Hepatocyte (in vitro differentiated cells): ENCODE results near the gene EOLA1. TPM values are rescaled to one million over a fixed set of nuclear protein-coding genes. Genes with fewer than 3 reads are reported as not detected.

ENCODE experiments used
- DNase-seq: peaks from one replicate; pipeline ENCODE4 v3.0.0-alpha.2; 2016; ENCODE audit warnings: low spot score
- H2AFZ ChIP-seq: fragments of 200-600 bp; sonication (generic); 2 replicates; pipeline ENCODE4 v1.6.0; 2016; ENCODE audit warnings: antibody characterized with exemption, mild to moderate bottlenecking
- H3K27ac ChIP-seq: fragments of 200-600 bp; sonication (generic); 2 replicates; pipeline ENCODE4 v1.5.1; 2016; ENCODE audit warnings: mild to moderate bottlenecking
- H3K27me3 ChIP-seq: fragments of 200-600 bp; sonication (generic); 2 replicates; pipeline ENCODE4 v1.6.1; 2016
- H3K36me3 ChIP-seq: fragments of 200-600 bp; sonication (generic); replicated peaks from 2 replicates; pipeline ENCODE4 v1.5.1; 2016; ENCODE audit warnings: low read depth; ENCODE audit not compliant: insufficient read depth
- H3K4me1 ChIP-seq: fragments of 200-600 bp; sonication (generic); 2 replicates; pipeline ENCODE4 v1.5.1; 2016; ENCODE audit warnings: mild to moderate bottlenecking, moderate library complexity; ENCODE audit not compliant: insufficient read depth
- H3K4me2 ChIP-seq: fragments of 200-600 bp; sonication (generic); 2 replicates; pipeline ENCODE4 v1.6.0; 2016
- H3K4me3 ChIP-seq: fragments of 200-600 bp; sonication (generic); 2 replicates; pipeline ENCODE4 v1.5.1; 2016; ENCODE audit warnings: mild to moderate bottlenecking
- H3K79me2 ChIP-seq: fragments of 200-600 bp; sonication (generic); 2 replicates; pipeline ENCODE4 v1.6.0; 2017; ENCODE audit warnings: mild to moderate bottlenecking
- H3K9me2 ChIP-seq: fragments of 200-600 bp; sonication (generic); replicated peaks from 2 replicates; pipeline ENCODE4 v1.6.0; 2017; ENCODE audit warnings: mild to moderate bottlenecking; ENCODE audit not compliant: insufficient read depth
- H3K9me3 ChIP-seq: fragments of 200-600 bp; sonication (generic); 2 replicates; pipeline ENCODE4 v1.5.1; 2016; ENCODE audit warnings: low read depth, mild to moderate bottlenecking
- H4K20me1 ChIP-seq: fragments of 200-600 bp; sonication (generic); 2 replicates; pipeline ENCODE4 v1.6.0; 2016; ENCODE audit warnings: mild to moderate bottlenecking; ENCODE audit not compliant: insufficient read depth, poor library complexity, severe bottlenecking
- EZH2 ChIP-seq: fragments of 200-600 bp; sonication (generic); IDR thresholded peaks from 2 replicates; pipeline ENCODE4 v1.6.1; 2016; ENCODE audit warnings: antibody characterized with exemption, mild to moderate bottlenecking, borderline replicate concordance
- EZH2phosphoT487 ChIP-seq: fragments of 200-600 bp; sonication (generic); IDR thresholded peaks from one replicate; pipeline ENCODE4 v1.6.1; 2018; ENCODE audit warnings: antibody characterized with exemption, mild to moderate bottlenecking, low read depth, moderate library complexity; ENCODE audit not compliant: unreplicated experiment, severe bottlenecking
- WGBS: methylation state at CpG from one replicate; pipeline ENCODE4 v1.1.6; 2016; ENCODE audit warnings: low lambda C conversion rate; ENCODE audit errors: missing lambda C conversion rate; 5-methylcytosine and 5-hydroxymethylcytosine counted together
- polyA plus RNA-seq: library from polyadenylated mRNA; unstranded; fragments of >200 nt; fragmentation: Nextera tagmentation; extraction: Ambion mirVana; gene quantifications from 2 replicates; pipeline ENCODE4 v1.2.1, GENCODE V29; 2016
- total RNA-seq: library from RNA; depleted of rRNA; stranded (reverse); fragments of >200 nt; gene quantifications from 2 replicates; pipeline ENCODE4 v1.2.3, GENCODE V29; 2014
- TF ChIP-seq, protein P1 (sequence below): fragments of 200-600 bp; sonication (generic); IDR thresholded peaks from 2 replicates; pipeline ENCODE4 v1.5.1; 2016; ENCODE audit warnings: antibody characterized with exemption, mild to moderate bottlenecking; ENCODE audit not compliant: poor library complexity

Gene EOLA1
- total and polyA plus RNA-seq, 2 experiments from 2014 or later, result 9.1 to 13.4 TPM

DNA sequence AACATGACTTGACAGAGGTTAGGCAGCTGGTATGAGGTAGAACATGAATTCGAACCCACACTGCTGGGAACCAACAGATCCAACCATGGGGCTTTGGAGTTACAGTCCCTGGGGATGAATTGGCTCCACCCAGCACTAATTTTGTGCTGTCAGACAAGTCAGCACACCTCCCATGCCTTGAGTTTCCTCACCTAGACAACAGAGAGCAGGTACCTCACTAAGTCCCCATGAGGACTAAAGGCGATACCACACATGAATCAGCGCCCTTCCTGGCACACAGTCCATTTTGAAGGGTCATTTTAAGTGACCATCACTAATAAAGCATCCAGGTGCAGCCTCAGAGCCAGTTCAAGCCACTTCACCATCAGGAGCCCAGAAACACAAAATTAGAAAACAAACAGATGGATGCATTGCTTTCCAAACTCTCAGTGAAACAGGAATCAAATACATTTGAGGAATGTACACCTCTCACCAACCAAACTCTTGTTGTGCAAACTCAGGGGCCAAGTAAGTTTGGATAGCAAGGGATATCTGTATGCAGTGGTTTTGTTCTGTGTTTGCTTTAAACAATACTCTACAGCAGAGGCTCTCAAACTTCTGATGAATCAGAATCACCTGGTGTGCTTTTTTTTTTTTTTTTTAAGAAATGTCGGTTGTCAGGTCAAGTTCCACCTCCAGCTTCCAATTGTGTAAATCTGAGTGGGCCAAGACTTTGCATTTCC is 45.8 kb upstream of the EOLA1 start:
- no peaks in the 10 kb centered on the region for H3K9me2 ChIP-seq
- H3K4me1 ChIP-seq, result no peaks in the 10 kb centered on the region
- no peak overlapping the region for H2AFZ ChIP-seq
- no peaks in the 10 kb centered on the region for H3K27me3 ChIP-seq
- H3K4me2 ChIP-seq, result no peak overlapping the region
- no peak for TF ChIP-seq EZH2phosphoT487
- TF ChIP-seq, protein P1, sequence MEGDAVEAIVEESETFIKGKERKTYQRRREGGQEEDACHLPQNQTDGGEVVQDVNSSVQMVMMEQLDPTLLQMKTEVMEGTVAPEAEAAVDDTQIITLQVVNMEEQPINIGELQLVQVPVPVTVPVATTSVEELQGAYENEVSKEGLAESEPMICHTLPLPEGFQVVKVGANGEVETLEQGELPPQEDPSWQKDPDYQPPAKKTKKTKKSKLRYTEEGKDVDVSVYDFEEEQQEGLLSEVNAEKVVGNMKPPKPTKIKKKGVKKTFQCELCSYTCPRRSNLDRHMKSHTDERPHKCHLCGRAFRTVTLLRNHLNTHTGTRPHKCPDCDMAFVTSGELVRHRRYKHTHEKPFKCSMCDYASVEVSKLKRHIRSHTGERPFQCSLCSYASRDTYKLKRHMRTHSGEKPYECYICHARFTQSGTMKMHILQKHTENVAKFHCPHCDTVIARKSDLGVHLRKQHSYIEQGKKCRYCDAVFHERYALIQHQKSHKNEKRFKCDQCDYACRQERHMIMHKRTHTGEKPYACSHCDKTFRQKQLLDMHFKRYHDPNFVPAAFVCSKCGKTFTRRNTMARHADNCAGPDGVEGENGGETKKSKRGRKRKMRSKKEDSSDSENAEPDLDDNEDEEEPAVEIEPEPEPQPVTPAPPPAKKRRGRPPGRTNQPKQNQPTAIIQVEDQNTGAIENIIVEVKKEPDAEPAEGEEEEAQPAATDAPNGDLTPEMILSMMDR, result no peak
- no peak for TF ChIP-seq EZH2
- no peak for DNase-seq
- no peak overlapping the region for H3K4me3 ChIP-seq
- H3K36me3 ChIP-seq, result no peaks in the 10 kb centered on the region
- no peaks in the 10 kb centered on the region for H3K79me2 ChIP-seq
- WGBS, result 68% methylated on average over 4 of the region's 4 CpGs
- H3K27ac ChIP-seq, result peak overlapping the region; percentile 67
- H3K9me3 ChIP-seq, result no peaks in the 10 kb centered on the region
- H4K20me1 ChIP-seq, result no peaks in the 10 kb centered on the region

DNA sequence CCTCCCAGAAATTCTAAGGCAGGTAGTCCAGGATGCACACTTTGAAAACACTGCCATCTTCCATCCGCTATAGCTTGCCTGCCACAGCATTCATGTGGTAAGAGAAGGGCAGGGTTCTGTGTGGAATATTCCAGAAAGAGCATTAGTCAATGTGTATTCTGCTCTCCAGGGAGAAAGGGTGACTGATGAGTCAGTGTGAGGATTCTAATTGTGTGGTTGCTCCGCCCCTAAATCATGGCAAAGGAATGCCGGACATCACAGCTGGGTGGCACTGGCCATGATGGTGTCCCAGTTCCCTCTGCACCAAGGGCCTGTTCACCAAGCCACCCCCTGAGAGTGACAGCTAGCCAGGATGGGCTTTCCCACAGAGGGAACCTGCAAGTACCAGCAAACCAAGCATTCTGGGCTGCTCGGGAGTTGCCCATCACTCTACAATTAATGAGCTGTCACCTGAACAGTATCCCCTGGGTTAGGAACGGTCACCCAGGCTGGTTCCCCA is 45.2 kb upstream of the EOLA1 start:
- Histone ChIP-seq H3K4me3 (no peak overlapping the region), H3K79me2 (no peaks in the 10 kb centered on the region), H3K4me1 (no peaks in the 10 kb centered on the region), H3K4me2 (no peak overlapping the region), H4K20me1 (no peaks in the 10 kb centered on the region), H3K27ac (peak overlapping the region; percentile 70), H3K27me3 (no peaks in the 10 kb centered on the region), H3K9me2 (no peaks in the 10 kb centered on the region), H3K36me3 (no peaks in the 10 kb centered on the region), H3K9me3 (no peaks in the 10 kb centered on the region), H2AFZ (no peak overlapping the region)
- 81% methylated on average over 5 of the region's 5 CpGs for WGBS
- TF ChIP-seq, protein P1, result no peak
- TF ChIP-seq EZH2 (no peak), EZH2phosphoT487 (no peak)
- DNase-seq, result peak; percentile 58

DNA sequence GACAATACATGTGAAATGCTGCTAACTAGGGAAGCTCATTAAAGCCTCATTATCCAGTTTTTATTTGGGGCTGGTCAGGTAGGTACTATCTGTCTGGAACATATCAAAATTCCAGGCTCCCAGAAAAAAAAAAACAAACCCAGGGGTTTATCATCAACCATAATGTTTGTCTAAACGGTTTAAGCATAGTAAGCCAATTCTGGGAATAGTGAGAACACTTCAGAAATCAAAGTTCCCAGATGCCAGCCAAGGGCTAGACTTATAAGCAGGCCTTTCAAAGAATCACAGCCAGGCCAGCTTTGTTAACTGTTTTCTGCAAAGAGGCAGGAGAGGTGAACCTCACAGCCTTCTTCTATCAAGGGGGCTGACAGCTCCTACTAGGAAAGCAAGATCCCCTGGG is 43.8 kb upstream of the EOLA1 start:
- Histone ChIP-seq H3K9me3 (no peaks in the 10 kb centered on the region), H3K4me3 (no peak overlapping the region), H3K4me2 (no peak overlapping the region), H3K27me3 (no peaks in the 10 kb centered on the region), H3K36me3 (no peaks in the 10 kb centered on the region), H3K79me2 (no peaks in the 10 kb centered on the region), H4K20me1 (no peaks in the 10 kb centered on the region), H3K9me2 (no peaks in the 10 kb centered on the region), H3K27ac (no peak overlapping the region), H2AFZ (no peak overlapping the region), H3K4me1 (no peaks in the 10 kb centered on the region)
- TF ChIP-seq, protein P1, result no peak
- TF ChIP-seq EZH2phosphoT487 (no peak), EZH2 (no peak)
- WGBS, result 32% methylated on average over 1 of the region's 1 CpG
- no peak for DNase-seq
